ENCODE results near the gene BOLA1.

Gene BOLA1

GRCh38 chr1:149906570-149907075 lies 7.3 kb downstream of the BOLA1 start:
- ChIA-PET POLR2A (interaction anchor here (0.6 kb wide), 1 partner anchor 32 kb away, joined by 3 read pairs; no protein-coding TSS in a partner anchor), CTCF (interaction anchor here (1.3 kb wide), 1 partner anchor 258 kb away, joined by 5 read pairs; no protein-coding TSS in a partner anchor)
- Histone ChIP-seq H3K4me3 (ENCODE audit: low read depth, low read length) (no peak overlapping the region), H3K27ac (ENCODE audit: extremely low read depth, low read depth, low read length) (no peak overlapping the region), H3K9me3 (ENCODE audit: control insufficient read depth, insufficient read depth, low read depth, low read length) (no peaks in the 10 kb centered on the region), H3K4me1 (ENCODE audit: control insufficient read depth, insufficient read depth, low read length) (no peaks in the 10 kb centered on the region), H3K36me3 (ENCODE audit: control insufficient read depth in 2 of 2, insufficient read depth in 1 of 2, low read length in 2 of 2) (peaks cover 3 to 80% of the 10 kb centered on the region in 2 experiments; a peak in 2 of 3 replicates)
- TF ChIP-seq ZNF654 (tag by site-specific recombination; IDR thresholded peaks at IDR 0.05; ENCODE audit: low read depth), result no peak
- TF ChIP-seq ZXDB (tag by site-specific recombination; IDR thresholded peaks at IDR 0.05), result no peak
- TF ChIP-seq ZNF26 (tag by site-specific recombination; IDR thresholded peaks at IDR 0.05), result no peak
- no peak for TF ChIP-seq ZNF114 (tag by site-specific recombination; IDR thresholded peaks at IDR 0.05)
- TF ChIP-seq KLF1 (tag by site-specific recombination; IDR thresholded peaks at IDR 0.05), result no peak
- TF ChIP-seq SP7 (tag by site-specific recombination; IDR thresholded peaks at IDR 0.05), result no peak
- no peak for TF ChIP-seq ZNF19 (tag by site-specific recombination; IDR thresholded peaks at IDR 0.05; ENCODE audit: low read depth)
- TF ChIP-seq ZNF777 (tag by site-specific recombination; IDR thresholded peaks at IDR 0.05; ENCODE audit: borderline replicate concordance), result no peak
- TF ChIP-seq EGR2 (tag by site-specific recombination; IDR thresholded peaks at IDR 0.05; ENCODE audit: low read depth), result no peak
- TF ChIP-seq ZNF350 (tag by site-specific recombination; IDR thresholded peaks at IDR 0.05), result no peak
- TF ChIP-seq SP3 (tag by site-specific recombination; IDR thresholded peaks at IDR 0.05), result no peak
- no peak for TF ChIP-seq ZNF132 (tag by site-specific recombination; IDR thresholded peaks at IDR 0.05; ENCODE audit: borderline replicate concordance)
- no peak for TF ChIP-seq ZNF558 (tag by site-specific recombination; IDR thresholded peaks at IDR 0.05)
- TF ChIP-seq GLIS1 (tag by site-specific recombination; IDR thresholded peaks at IDR 0.05), result no peak
- TF ChIP-seq ZBTB10 (tag by site-specific recombination; IDR thresholded peaks at IDR 0.05), result no peak
- no peak for TF ChIP-seq ZNF785 (tag by site-specific recombination; IDR thresholded peaks at IDR 0.05)

GRCh38 chr1:149914545-149914944 lies 15.2 kb downstream of the BOLA1 start:
- Histone ChIP-seq H3K4me3 (ENCODE audit: low read depth, low read length) (no peak overlapping the region), H3K36me3 (ENCODE audit: control insufficient read depth in 2 of 2, insufficient read depth in 1 of 2, low read length in 2 of 2) (peaks cover 3 to 48% of the 10 kb centered on the region in 2 experiments; a peak in 1 of 3 replicates), H3K27ac (ENCODE audit: extremely low read depth, low read depth, low read length) (no peak overlapping the region), H3K9me3 (ENCODE audit: control insufficient read depth, insufficient read depth, low read depth, low read length) (no peaks in the 10 kb centered on the region), H3K4me1 (ENCODE audit: control insufficient read depth, insufficient read depth, low read length) (0 out of 2 replicates have a peak, but pooled peaks cover 3% of the 10 kb centered on the region)
- ChIA-PET CTCF (no interaction called here), POLR2A (no interaction called here)
- TF ChIP-seq ZNF426 (tag by site-specific recombination; IDR thresholded peaks at IDR 0.05), result no peak
- TF ChIP-seq PRDM10 (tag by site-specific recombination; IDR thresholded peaks at IDR 0.05), result no peak
- no peak for TF ChIP-seq ZFHX2 (tag by site-specific recombination; conservative IDR thresholded peaks at IDR 0.05)
- TF ChIP-seq ZNF148 (tag by site-specific recombination; IDR thresholded peaks at IDR 0.05; ENCODE audit: borderline replicate concordance), result no peak

Measured in HEK293 (cell line).